MV-4-11 (cell line): Measurements from ENCODE around the gene B3GNT9.

Experiments used
- DNase-seq: peaks from one replicate; lab custom pipeline; 2025; lab: John Stamatoyannopoulos, UW

B3GNT9 gene, protein sequence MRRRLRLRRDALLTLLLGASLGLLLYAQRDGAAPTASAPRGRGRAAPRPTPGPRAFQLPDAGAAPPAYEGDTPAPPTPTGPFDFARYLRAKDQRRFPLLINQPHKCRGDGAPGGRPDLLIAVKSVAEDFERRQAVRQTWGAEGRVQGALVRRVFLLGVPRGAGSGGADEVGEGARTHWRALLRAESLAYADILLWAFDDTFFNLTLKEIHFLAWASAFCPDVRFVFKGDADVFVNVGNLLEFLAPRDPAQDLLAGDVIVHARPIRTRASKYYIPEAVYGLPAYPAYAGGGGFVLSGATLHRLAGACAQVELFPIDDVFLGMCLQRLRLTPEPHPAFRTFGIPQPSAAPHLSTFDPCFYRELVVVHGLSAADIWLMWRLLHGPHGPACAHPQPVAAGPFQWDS

DNA sequence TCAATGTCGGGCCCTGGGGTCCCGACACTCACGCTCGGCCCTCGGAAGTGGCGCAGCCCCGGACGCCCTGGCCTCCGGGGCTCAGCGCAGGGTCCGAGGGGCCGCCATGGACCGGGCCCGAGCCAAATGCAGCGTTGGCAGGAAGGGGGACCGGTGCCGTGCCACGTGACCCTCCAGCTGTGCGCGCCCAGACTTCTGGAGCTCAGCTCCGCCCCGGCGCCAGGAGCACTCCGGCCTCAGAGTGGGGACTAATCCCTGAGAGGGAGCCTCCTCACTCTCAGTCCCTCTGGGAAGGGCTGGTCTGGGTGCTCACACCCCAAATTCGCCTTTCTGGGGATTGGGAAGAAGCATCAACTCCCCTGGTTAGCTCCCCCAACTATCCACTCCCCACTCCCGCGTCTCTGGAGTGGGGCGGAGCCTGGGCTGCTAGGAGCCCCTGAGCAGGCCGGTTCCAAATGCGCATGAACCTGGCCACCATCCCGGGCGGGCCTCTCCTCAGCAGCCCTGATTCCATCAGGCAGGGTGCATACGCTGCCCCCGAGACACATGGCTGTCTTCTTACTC lies at the start of gene B3GNT9:
Gene B3GNT9 (minus strand): TSS at position 166 of the 564 bp plus-strand sequence. CDS start 513 bp downstream, outside the sequence.
- DNase-seq: peak; percentile 7

DNA sequence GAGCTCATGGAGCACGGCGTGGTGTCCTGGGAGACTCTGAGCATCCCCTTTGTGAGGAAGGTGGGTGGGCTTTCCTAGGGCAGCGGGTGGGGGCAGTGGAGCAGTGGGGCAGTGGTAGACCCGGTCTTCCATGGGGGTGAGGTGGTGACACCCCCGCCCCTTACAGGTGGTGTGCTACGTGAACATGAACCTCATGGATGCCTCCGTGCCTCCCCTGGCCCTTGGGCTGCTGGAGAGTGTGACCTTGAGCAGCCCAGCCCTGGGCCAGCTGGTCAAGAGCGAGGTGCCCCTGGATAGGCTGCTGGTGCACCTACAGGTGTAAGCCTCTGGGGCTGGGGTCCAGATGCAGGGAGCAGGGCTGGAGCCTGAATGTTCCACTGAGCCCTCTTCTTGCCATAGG lies 49.7 kb upstream of the B3GNT9 start:
- no peak for DNase-seq

- DNase-seq: no peak
Observed at GRCh38 chr16:67199808-67200198, 49.0 kb upstream of the B3GNT9 start.

DNA sequence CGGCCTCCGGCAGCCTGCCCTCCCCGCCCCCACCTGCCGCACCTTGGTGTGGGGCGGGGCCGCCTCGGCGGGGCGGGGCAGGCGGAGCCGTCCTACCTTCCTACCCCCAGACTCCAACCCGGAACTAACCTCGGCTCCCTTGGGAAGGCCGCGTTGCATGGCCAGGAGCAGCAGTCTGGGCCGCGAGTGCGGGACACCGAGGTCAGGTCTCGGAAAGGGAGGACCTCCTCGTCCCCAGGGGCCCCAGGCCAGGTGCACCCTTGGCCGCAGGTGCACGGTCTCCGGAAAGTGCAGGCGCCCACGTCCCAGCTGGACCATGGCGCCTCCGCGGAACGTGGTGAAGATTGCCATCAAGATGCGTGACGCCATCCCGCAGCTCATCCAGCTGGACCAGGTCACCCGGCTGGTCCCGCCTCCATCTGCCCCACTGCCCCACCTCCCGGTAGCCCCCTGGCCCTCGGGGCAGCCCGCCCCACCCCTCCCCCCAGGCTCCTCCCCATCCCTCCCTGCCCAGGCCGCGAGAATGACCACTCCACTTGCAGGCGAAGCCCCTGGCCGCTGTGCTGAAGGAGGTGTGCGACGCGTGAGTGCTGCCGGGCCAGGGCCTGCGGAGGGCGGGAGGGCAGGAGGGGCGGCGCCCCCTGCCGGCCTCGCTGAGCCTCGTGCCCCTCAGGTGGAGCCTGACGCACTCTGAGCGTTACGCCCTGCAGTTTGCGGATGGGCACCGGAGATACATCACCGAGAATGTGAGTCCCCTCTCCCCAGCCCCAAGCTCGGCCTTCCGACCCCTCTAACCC lies 48.4 kb upstream of the B3GNT9 start, which contains the start of gene ELMO3:
Gene ELMO3 (plus strand): TSS at position 121 of the 797 bp plus-strand sequence. CDS start 196 bp downstream, at position 317.
- DNase-seq: no peak

GRCh38 chr16:67198238-67198734 lies 47.5 kb upstream of the B3GNT9 start:
- DNase-seq: peak; percentile 40

- DNase-seq: no peak
Observed at GRCh38 chr16:67197704-67198103, 46.9 kb upstream of the B3GNT9 start.

DNA sequence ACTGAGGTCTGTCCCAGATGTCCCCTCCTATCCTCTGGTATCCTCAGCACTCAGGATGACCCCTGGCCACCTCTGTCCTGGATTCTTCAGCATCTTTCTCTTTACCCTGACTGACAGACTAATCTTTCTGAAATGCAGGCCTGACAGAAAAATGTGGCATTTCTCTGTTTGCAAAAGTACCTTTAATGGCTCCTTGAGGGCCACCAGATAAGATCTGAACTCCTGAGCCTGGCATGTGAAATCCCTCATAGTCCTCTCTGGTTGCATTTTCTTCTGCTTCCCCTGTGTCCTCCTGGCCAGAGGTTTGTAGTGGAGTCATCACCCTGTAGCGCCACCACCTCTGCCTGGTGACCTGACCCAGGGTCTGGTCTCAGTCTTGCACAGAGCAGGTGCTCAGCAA lies 46.1 kb upstream of the B3GNT9 start:
- no peak for DNase-seq

GRCh38 chr16:67195676-67196075 lies 44.9 kb upstream of the B3GNT9 start:
- DNase-seq: no peak

GRCh38 chr16:67194260-67194659 lies 43.5 kb upstream of the B3GNT9 start:
- no peak for DNase-seq

- DNase-seq: no peak
Observed at GRCh38 chr16:67193536-67193935, 42.7 kb upstream of the B3GNT9 start.

DNA sequence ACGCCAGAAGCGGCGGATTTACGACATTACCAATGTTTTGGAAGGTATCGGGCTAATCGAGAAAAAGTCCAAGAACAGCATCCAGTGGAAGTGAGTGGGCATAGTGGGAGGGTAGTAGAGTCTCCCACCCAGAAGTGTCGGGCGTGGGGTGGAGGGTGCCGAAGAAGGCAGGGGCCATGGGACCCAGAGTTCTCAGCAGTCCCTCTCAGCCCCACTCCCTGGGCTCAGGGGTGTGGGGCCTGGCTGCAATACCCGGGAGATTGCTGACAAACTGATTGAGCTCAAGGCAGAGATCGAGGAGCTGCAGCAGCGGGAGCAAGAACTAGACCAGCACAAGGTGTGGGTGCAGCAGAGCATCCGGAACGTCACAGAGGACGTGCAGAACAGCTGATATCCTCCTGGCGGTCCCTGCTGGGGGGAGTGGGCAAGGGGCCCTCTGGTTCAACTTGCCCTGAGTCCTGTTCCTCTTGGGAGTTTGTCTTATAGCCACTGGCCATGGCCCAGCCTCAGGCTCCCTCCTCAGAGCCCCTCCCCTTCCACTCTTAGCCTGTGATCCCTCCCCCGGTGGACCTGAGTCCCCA lies 42.1 kb upstream of the B3GNT9 start:
- DNase-seq: no peak

DNA sequence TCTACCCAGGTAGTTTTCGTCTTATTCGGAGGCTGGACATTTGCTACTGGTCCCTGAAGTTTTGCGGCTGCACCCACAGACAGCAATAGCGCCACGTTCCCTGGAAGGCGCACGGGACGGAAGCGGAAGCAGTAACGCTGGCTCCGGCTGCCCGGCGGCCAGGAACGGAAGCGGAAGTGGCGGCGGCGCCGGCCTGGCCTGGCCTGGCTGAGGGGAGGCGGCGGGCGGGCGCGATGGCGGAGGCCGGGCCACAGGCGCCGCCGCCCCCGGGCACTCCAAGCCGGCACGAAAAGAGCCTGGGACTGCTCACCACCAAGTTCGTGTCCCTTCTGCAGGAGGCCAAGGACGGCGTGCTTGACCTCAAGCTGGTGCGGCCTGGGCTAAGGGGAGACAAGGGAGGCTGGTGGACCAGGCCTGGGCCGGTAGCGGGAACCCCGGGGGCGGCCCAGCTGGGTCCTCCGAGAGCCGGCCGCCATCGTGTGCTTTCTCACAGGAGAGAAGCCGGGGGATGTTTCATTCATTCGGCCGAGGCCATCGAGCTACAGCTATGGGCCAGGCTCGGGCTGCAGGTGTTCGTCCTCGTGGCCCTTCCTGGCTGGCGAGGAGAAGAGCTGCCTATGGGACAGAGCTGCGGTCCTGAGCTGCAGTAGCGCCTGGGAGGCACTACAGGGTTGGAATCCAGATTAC lies 41.3 kb upstream of the B3GNT9 start, which contains the start of gene E2F4:
Gene E2F4 (plus strand): TSS at position 161 of the 687 bp plus-strand sequence. CDS start 73 bp downstream, at position 234.
- peak; percentile 88 for DNase-seq

DNA sequence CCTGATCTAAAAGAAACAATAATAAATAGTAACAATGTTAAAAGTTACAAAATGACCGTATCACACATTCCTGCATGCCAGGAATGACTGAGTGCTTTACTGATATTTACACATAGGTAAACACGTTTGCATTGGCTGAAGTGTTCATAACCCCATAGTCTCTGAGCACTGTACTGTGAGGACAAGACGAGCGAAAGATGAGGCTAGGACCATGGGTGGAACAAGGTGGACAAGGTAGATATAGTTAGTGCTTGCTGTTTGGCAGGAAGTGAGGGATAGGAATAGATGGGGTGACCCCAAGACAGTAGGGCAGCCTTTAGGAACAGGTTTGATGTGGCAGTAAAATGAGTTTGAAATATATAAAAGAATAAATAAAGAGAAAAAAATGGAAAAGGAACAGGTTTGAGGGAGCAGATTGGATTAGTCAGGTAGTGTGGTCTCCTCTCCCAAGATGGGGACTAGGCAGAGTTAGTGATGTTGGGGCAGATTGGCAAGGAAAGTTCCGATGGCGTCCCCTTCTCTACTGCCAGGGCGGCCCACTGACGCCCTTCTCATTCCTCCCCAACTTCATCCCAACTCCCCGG lies 40.7 kb upstream of the B3GNT9 start:
- no peak for DNase-seq

DNA sequence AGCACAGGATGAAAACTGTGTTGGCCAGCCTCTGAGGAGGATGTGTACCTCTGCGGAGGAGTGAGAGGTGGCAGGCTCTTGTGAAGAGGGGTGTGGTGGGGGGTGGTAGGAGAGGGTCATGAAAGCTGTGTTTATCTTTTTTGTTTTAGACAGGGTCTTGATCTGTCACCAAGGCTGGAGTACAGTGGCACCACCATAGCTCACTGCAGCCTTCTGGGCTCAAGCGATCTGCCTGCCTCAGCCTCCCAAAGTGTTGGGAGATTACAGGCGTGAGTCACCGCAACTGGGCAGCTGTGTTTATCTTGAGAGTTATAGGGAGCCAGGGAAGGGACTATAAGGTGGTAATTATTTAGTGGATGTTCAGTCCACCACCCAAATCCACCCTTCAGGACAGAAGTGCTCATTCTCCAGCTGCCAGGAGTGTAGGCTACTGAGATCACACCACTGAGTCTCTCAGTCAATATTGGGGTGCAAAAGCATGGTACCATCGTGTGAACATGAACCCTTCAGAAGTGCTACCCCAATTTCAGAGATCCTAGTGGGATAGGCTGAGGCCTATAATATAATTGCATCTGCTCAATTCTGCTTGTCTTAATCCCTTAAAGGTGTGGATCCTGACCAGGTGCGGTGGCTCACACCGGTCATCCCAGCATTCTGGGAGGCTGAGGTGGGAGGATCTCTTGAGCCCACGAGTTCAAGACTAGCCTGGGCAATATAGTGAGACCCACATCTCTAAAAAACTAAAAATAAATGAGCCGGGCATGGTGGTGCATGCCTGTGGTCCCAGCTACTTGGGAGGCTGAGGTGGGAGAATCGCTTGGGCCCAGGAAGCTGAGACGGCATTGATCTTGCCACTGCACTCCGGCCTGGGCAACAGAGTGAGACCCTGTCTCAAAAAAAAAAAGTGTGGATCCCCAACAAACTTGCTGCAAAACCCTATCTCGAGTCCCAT lies 39.9 kb upstream of the B3GNT9 start:
- no peak for DNase-seq

GRCh38 chr16:67190041-67190440 lies 39.2 kb upstream of the B3GNT9 start, which contains the start of gene EXOC3L1:
Gene EXOC3L1 (minus strand): TSS chr16:67190136. CDS start chr16:67189676, 460 bp downstream.
- DNase-seq: no peak

- DNase-seq: no peak
Observed at GRCh38 chr16:67188798-67189197, 38.0 kb upstream of the B3GNT9 start.

GRCh38 chr16:67188323-67188722 lies 37.5 kb upstream of the B3GNT9 start:
- DNase-seq: no peak

DNA sequence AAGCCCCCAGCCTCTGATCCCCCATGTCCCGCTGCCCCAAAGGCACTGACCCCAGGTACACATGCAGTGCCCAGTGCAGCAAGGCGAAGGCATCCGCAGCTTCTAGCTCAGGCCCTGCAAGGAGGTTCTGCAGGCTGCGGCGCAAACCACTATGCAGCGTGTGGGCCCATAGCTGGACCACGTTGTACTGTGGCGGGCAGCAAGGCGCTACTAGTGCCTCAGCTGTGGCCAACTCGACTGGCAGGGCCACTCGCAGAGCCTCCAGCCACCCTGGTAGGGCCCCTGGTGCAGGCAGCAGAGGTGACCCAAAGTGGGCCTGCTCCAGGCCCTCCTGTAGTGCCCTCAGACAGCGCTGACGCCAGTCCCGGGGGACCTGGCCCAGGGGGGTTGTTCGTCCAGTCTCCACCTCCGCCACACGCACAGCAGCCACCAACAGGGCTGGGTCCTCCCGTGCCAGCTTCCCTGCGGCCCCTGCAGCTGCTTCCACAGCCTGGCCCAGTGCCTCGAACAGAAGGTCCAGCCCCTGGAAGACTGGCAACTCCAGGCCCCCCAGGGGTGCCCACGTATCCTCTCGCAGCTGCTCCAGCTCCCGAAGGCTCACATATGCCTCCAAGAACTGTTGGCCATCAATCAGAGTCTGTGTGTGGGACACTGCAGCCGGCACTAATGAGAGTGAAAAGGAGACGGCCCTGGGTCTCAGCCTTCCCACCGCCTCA lies 36.5 kb upstream of the B3GNT9 start:
- no peak for DNase-seq

- no peak for DNase-seq
Observed at GRCh38 chr16:67186550-67186950, 35.8 kb upstream of the B3GNT9 start.
